ENCODE data around the gene PPIL4.

DNA sequence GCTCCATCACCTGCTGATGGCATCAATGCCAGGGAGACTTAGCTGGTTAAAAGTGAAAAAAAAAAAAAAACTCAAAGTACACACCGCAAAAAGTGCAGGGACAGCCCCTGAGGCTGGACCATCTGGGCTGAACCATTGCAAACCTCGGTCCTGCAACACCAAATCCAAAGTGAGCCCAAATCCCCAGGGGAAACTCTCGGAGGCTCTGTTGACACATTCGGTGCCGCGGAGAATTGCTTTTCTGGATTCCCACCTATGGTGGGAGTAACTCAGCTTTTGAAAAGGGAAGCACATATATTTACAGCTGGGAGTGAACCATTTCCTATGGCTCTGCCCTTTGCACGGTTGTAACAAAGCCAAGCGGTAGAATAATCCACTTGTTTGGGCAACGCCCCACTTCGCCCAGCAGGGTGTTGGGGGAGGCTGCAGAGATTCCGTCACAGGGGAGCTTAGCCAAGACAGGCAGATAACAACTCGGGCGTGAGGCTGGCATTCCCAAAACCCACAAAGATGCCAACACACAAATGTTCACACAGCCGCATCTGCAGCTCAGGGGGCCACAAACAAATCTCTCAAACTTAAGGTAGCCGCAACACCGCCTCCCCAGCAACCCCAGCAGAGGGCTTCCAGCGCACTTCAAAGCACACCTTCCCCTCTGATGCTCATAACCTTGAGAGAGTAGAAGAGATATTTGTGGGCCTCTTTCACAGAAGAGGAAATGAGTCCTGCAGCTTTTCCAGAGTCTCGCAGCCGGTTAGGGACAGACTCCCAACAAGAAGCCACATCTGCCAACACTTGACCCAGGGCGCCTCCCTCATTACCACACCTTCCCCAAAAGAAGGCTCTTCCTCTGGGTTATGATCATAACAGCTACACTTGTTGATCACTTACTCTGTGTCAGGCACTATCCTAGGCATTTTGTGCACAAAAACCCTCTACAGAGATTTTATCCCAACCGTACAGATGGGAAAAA, 72.5 kb downstream of the PPIL4 start:
- TF ChIP-seq, protein P1, sequence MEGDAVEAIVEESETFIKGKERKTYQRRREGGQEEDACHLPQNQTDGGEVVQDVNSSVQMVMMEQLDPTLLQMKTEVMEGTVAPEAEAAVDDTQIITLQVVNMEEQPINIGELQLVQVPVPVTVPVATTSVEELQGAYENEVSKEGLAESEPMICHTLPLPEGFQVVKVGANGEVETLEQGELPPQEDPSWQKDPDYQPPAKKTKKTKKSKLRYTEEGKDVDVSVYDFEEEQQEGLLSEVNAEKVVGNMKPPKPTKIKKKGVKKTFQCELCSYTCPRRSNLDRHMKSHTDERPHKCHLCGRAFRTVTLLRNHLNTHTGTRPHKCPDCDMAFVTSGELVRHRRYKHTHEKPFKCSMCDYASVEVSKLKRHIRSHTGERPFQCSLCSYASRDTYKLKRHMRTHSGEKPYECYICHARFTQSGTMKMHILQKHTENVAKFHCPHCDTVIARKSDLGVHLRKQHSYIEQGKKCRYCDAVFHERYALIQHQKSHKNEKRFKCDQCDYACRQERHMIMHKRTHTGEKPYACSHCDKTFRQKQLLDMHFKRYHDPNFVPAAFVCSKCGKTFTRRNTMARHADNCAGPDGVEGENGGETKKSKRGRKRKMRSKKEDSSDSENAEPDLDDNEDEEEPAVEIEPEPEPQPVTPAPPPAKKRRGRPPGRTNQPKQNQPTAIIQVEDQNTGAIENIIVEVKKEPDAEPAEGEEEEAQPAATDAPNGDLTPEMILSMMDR (IDR thresholded peaks at IDR 0.05; ENCODE audit: borderline replicate concordance, extremely low read depth, low read length, poor library complexity, severe bottlenecking), result no peak
- TF ChIP-seq EZH2 (IDR thresholded peaks at IDR 0.05; ENCODE audit: borderline replicate concordance, low read depth, low read length, severe bottlenecking), result no peak

Measured in DND-41 (cell line).